ENCODE results near the gene INPP5B. TPM values are rescaled to one million over a fixed set of nuclear protein-coding genes. Genes with fewer than 3 reads are reported as not detected.
"Not testable (repeated sequence)": the region's sequence is repeated elsewhere in the genome, so short reads cannot be mapped to it uniquely, and the experiment has no call there.

Gene INPP5B
- total RNA-seq, 2 donors from 2014 or later: 16.7 to 24.5 TPM

GRCh38 chr1:37915476-37916093 is 31.3 kb downstream of the INPP5B start:
- Mint-ChIP-seq H3K27me3 (no peaks in the 10 kb centered on the region), H3K4me3 (no peak overlapping the region), H3K27ac (no peak overlapping the region), H3K36me3 (ENCODE audit: low read depth) (peaks cover 2% of the 10 kb centered on the region), H3K4me1 (peaks cover 10% of the 10 kb centered on the region)
- no peak for DNase-seq
- ATAC-seq: no peak
- no peaks in the 10 kb centered on the region for H3K9me3 ChIP-seq (ENCODE audit: control insufficient read depth, low read length, poor library complexity, severe bottlenecking)

GRCh38 chr1:37914719-37915475 is 32.0 kb downstream of the INPP5B start:
- no peak for DNase-seq
- H3K4me3 Mint-ChIP-seq: no peak overlapping the region

GRCh38 chr1:37911478-37911877 is 35.4 kb downstream of the INPP5B start:
- H3K4me1 Mint-ChIP-seq; H3K9me3 ChIP-seq (ENCODE audit: control insufficient read depth, low read length, poor library complexity, severe bottlenecking); H3K36me3 Mint-ChIP-seq (ENCODE audit: low read depth); H3K27ac Mint-ChIP-seq; ATAC-seq; DNase-seq; H3K27me3 Mint-ChIP-seq; H3K4me3 Mint-ChIP-seq: not testable (repeated sequence)

More at GRCh38 chr1:37914719-37915475, 32.0 kb downstream of the INPP5B start:
- Mint-ChIP-seq H3K27me3 (no peaks in the 10 kb centered on the region), H3K4me1 (peaks cover 10% of the 10 kb centered on the region), H3K27ac (no peak overlapping the region), H3K36me3 (ENCODE audit: low read depth) (no peaks in the 10 kb centered on the region)
- no peak for ATAC-seq
- H3K9me3 ChIP-seq (ENCODE audit: control insufficient read depth, low read length, poor library complexity, severe bottlenecking): no peaks in the 10 kb centered on the region

- H3K4me1 Mint-ChIP-seq; H3K27ac Mint-ChIP-seq; H3K27me3 Mint-ChIP-seq; DNase-seq; H3K36me3 Mint-ChIP-seq (ENCODE audit: low read depth); H3K4me3 Mint-ChIP-seq; H3K9me3 ChIP-seq (ENCODE audit: control insufficient read depth, low read length, poor library complexity, severe bottlenecking); ATAC-seq: not testable (repeated sequence)
These were observed 36.0 kb downstream of the INPP5B start for GRCh38 chr1:37910886-37911285.

GRCh38 chr1:37908531-37908930 is 38.3 kb downstream of the INPP5B start:
- DNase-seq; H3K36me3 Mint-ChIP-seq (ENCODE audit: low read depth); H3K27me3 Mint-ChIP-seq: not testable (repeated sequence)

GRCh38 chr1:37907416-37908125 is 39.3 kb downstream of the INPP5B start:
- not testable (repeated sequence) for ATAC-seq; H3K9me3 ChIP-seq (ENCODE audit: control insufficient read depth, low read length, poor library complexity, severe bottlenecking); H3K27ac Mint-ChIP-seq; H3K4me1 Mint-ChIP-seq; H3K27me3 Mint-ChIP-seq; DNase-seq; H3K4me3 Mint-ChIP-seq; H3K36me3 Mint-ChIP-seq (ENCODE audit: low read depth)

More at GRCh38 chr1:37908531-37908930, 38.3 kb downstream of the INPP5B start:
- not testable (repeated sequence) for H3K4me3 Mint-ChIP-seq; H3K27ac Mint-ChIP-seq; ATAC-seq; H3K9me3 ChIP-seq (ENCODE audit: control insufficient read depth, low read length, poor library complexity, severe bottlenecking); H3K4me1 Mint-ChIP-seq

- H3K9me3 ChIP-seq (ENCODE audit: control insufficient read depth, low read length, poor library complexity, severe bottlenecking); DNase-seq; H3K4me3 Mint-ChIP-seq; H3K27ac Mint-ChIP-seq; H3K4me1 Mint-ChIP-seq; H3K36me3 Mint-ChIP-seq (ENCODE audit: low read depth); H3K27me3 Mint-ChIP-seq; ATAC-seq: not testable (repeated sequence)
These were observed 40.3 kb downstream of the INPP5B start for GRCh38 chr1:37906591-37906990.

- Mint-ChIP-seq H3K27ac (no peak overlapping the region), H3K4me1 (peaks cover 11% of the 10 kb centered on the region), H3K36me3 (ENCODE audit: low read depth) (peaks cover 2% of the 10 kb centered on the region), H3K27me3 (no peaks in the 10 kb centered on the region), H3K4me3 (no peak overlapping the region)
- no peaks in the 10 kb centered on the region for H3K9me3 ChIP-seq (ENCODE audit: control insufficient read depth, low read length, poor library complexity, severe bottlenecking)
- DNase-seq (no peak), ATAC-seq (no peak)
These were observed 41.1 kb downstream of the INPP5B start for GRCh38 chr1:37905727-37906126.

GRCh38 chr1:37903921-37904320 is 42.9 kb downstream of the INPP5B start:
- DNase-seq; H3K27me3 Mint-ChIP-seq; H3K36me3 Mint-ChIP-seq (ENCODE audit: low read depth); ATAC-seq; H3K9me3 ChIP-seq (ENCODE audit: control insufficient read depth, low read length, poor library complexity, severe bottlenecking); H3K4me3 Mint-ChIP-seq; H3K27ac Mint-ChIP-seq: not testable (repeated sequence)
- H3K4me1 Mint-ChIP-seq: peaks cover 11% of the 10 kb centered on the region

- no peak for DNase-seq
- no peak overlapping the region for H3K4me3 Mint-ChIP-seq
- no peaks in the 10 kb centered on the region for H3K9me3 ChIP-seq (ENCODE audit: control insufficient read depth, low read length, poor library complexity, severe bottlenecking)
- H3K4me1 Mint-ChIP-seq: peaks cover 8% of the 10 kb centered on the region
- H3K27me3 Mint-ChIP-seq: no peaks in the 10 kb centered on the region
- peak overlapping the region; percentile 74 for H3K27ac Mint-ChIP-seq
- no peaks in the 10 kb centered on the region for H3K36me3 Mint-ChIP-seq (ENCODE audit: low read depth)
- no peak for ATAC-seq
These were observed 43.9 kb downstream of the INPP5B start for GRCh38 chr1:37902983-37903382.

GRCh38 chr1:37901893-37902225 is 45.0 kb downstream of the INPP5B start:
- Mint-ChIP-seq H3K27ac (peak overlapping the region; percentile 74), H3K4me1 (peaks cover 8% of the 10 kb centered on the region), H3K27me3 (no peaks in the 10 kb centered on the region), H3K36me3 (ENCODE audit: low read depth) (no peaks in the 10 kb centered on the region), H3K4me3 (peak overlapping the region; percentile 25)
- ATAC-seq: no peak
- DNase-seq: no peak
- no peaks in the 10 kb centered on the region for H3K9me3 ChIP-seq (ENCODE audit: control insufficient read depth, low read length, poor library complexity, severe bottlenecking)

- no peaks in the 10 kb centered on the region for H3K9me3 ChIP-seq (ENCODE audit: control insufficient read depth, low read length, poor library complexity, severe bottlenecking)
- H3K4me3 Mint-ChIP-seq: peak overlapping the region; percentile 25
- H3K36me3 Mint-ChIP-seq (ENCODE audit: low read depth): no peaks in the 10 kb centered on the region
- ATAC-seq (no peak), DNase-seq (no peak)
- peak overlapping the region; percentile 74 for H3K27ac Mint-ChIP-seq
- no peaks in the 10 kb centered on the region for H3K27me3 Mint-ChIP-seq
- peaks cover 8% of the 10 kb centered on the region for H3K4me1 Mint-ChIP-seq
These were observed 45.5 kb downstream of the INPP5B start for GRCh38 chr1:37901191-37901892.

- H3K36me3 Mint-ChIP-seq (ENCODE audit: low read depth); H3K4me3 Mint-ChIP-seq; H3K27me3 Mint-ChIP-seq; H3K4me1 Mint-ChIP-seq; H3K27ac Mint-ChIP-seq; DNase-seq; ATAC-seq; H3K9me3 ChIP-seq (ENCODE audit: control insufficient read depth, low read length, poor library complexity, severe bottlenecking): not testable (repeated sequence)
These were observed 49.3 kb downstream of the INPP5B start for GRCh38 chr1:37897563-37897962.

All from T-helper 17 cell (primary cell).